GM23338 (cell line): Measurements from ENCODE around the gene GRID2.

Experiments
- EZH2 ChIP-seq: fragments of 200-600 bp; sonication (generic); IDR thresholded peaks from one replicate; pipeline ENCODE4 v1.8.0; 2017; ENCODE audit warnings: antibody characterized with exemption, mild to moderate bottlenecking, low read depth; ENCODE audit not compliant: unreplicated experiment
- POLR2AphosphoS5 ChIP-seq: IDR thresholded peaks from 2 replicates; pipeline ENCODE4 v1.6.1; 2016; ENCODE audit warnings: antibody characterized with exemption, low read depth
- TF ChIP-seq, protein P1 (sequence below), 2 experiments: fragments of 200-600 bp in 1 of 2; sonication (generic) in 1 of 2; conservative IDR thresholded peaks; 2 replicates each; pipeline versions ENCODE4 v1.5.1 to v1.6.1; 2016 to 2017; ENCODE audit warnings: antibody characterized with exemption in 2 of 2, low read depth in 2 of 2, mild to moderate bottlenecking in 2 of 2, moderate library complexity in 1 of 2
- TF ChIP-seq, protein P2 (sequence below): IDR thresholded peaks from one replicate; pipeline ENCODE4 v1.6.1; 2018; ENCODE audit warnings: antibody characterized with exemption; ENCODE audit not compliant: unreplicated experiment

DNA sequence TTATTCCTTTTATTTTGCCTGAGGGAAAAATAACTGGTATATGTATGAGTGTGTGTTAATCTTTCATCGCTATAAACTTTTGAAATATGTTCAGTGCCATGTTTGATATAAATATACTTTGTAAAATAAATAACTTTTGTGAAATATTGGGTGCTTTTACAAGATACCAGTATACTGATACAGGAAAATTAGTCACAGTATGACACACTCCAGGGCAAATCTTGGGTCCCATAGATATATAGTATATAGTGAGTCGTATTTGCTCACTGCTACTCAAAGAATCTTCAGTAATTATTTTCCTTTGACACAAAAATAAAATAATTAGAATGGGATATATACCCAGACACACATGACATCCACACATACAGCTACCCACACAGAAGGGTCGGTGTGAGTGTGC is 472.3 kb downstream of the GRID2 start:
- TF ChIP-seq, protein P1, sequence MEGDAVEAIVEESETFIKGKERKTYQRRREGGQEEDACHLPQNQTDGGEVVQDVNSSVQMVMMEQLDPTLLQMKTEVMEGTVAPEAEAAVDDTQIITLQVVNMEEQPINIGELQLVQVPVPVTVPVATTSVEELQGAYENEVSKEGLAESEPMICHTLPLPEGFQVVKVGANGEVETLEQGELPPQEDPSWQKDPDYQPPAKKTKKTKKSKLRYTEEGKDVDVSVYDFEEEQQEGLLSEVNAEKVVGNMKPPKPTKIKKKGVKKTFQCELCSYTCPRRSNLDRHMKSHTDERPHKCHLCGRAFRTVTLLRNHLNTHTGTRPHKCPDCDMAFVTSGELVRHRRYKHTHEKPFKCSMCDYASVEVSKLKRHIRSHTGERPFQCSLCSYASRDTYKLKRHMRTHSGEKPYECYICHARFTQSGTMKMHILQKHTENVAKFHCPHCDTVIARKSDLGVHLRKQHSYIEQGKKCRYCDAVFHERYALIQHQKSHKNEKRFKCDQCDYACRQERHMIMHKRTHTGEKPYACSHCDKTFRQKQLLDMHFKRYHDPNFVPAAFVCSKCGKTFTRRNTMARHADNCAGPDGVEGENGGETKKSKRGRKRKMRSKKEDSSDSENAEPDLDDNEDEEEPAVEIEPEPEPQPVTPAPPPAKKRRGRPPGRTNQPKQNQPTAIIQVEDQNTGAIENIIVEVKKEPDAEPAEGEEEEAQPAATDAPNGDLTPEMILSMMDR (conservative IDR thresholded peaks at IDR 0.05; ENCODE audit: low read depth in 2 of 2) = no peak
- TF ChIP-seq, protein P2, sequence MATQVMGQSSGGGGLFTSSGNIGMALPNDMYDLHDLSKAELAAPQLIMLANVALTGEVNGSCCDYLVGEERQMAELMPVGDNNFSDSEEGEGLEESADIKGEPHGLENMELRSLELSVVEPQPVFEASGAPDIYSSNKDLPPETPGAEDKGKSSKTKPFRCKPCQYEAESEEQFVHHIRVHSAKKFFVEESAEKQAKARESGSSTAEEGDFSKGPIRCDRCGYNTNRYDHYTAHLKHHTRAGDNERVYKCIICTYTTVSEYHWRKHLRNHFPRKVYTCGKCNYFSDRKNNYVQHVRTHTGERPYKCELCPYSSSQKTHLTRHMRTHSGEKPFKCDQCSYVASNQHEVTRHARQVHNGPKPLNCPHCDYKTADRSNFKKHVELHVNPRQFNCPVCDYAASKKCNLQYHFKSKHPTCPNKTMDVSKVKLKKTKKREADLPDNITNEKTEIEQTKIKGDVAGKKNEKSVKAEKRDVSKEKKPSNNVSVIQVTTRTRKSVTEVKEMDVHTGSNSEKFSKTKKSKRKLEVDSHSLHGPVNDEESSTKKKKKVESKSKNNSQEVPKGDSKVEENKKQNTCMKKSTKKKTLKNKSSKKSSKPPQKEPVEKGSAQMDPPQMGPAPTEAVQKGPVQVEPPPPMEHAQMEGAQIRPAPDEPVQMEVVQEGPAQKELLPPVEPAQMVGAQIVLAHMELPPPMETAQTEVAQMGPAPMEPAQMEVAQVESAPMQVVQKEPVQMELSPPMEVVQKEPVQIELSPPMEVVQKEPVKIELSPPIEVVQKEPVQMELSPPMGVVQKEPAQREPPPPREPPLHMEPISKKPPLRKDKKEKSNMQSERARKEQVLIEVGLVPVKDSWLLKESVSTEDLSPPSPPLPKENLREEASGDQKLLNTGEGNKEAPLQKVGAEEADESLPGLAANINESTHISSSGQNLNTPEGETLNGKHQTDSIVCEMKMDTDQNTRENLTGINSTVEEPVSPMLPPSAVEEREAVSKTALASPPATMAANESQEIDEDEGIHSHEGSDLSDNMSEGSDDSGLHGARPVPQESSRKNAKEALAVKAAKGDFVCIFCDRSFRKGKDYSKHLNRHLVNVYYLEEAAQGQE = no peak
- TF ChIP-seq EZH2 (no peak), POLR2AphosphoS5 (no peak)
